ENCODE measurements around the gene ANKRD6. TPM values are rescaled to one million over a fixed set of nuclear protein-coding genes. Genes with fewer than 3 reads are reported as not detected.
A peak's percentile ranks its signal among the peaks of the same experiment; 100 is the strongest.
"Not testable (repeated sequence)": the region's sequence is repeated elsewhere in the genome, so short reads cannot be mapped to it uniquely, and the experiment has no call there.

ANKRD6 gene
- total RNA-seq, 4 donors from 2014 or later = 0.57 to 11.6 (median 3.0) TPM

DNA sequence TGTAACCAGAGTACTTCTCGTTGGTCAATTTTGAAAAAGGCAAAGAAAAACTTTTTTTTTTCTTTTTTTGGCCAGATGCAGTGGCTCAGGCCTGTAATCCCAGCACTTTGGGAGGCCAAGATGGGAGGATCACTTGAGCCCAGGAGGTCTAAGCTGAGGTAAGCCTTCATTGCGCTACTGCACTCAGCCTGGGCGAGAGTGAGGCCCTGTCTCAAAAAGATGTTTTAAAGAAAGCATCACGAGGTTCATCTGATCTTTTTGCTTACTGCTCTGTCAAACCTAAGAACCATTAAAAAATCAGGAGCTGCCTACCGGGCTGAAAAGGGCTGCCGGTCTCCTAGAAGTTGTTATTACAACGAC, 205.0 kb downstream of the ANKRD6 start:
- DNase-seq = no peak
- Histone ChIP-seq H3K27me3 (no peaks in the 10 kb centered on the region), H3K27ac (peak overlapping the region; percentile 83 to 94 (median 90)), H3K4me1 (peaks cover 0 to 6% (median 3%) of the 10 kb centered on the region in 4 donors), H3K4me3 (peak overlapping the region; percentile 56 to 87 (median 68)), H3K36me3 (peaks cover 0 to 9% (median 0%) of the 10 kb centered on the region in 3 donors), H3K9me3 (no peaks in the 10 kb centered on the region)
- TF ChIP-seq, protein P1, sequence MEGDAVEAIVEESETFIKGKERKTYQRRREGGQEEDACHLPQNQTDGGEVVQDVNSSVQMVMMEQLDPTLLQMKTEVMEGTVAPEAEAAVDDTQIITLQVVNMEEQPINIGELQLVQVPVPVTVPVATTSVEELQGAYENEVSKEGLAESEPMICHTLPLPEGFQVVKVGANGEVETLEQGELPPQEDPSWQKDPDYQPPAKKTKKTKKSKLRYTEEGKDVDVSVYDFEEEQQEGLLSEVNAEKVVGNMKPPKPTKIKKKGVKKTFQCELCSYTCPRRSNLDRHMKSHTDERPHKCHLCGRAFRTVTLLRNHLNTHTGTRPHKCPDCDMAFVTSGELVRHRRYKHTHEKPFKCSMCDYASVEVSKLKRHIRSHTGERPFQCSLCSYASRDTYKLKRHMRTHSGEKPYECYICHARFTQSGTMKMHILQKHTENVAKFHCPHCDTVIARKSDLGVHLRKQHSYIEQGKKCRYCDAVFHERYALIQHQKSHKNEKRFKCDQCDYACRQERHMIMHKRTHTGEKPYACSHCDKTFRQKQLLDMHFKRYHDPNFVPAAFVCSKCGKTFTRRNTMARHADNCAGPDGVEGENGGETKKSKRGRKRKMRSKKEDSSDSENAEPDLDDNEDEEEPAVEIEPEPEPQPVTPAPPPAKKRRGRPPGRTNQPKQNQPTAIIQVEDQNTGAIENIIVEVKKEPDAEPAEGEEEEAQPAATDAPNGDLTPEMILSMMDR (IDR thresholded peaks at IDR 0.05) = no peak
- no peak for TF ChIP-seq POLR2A (IDR thresholded peaks at IDR 0.05)

GRCh38 chr6:89638320-89639195, 205.6 kb downstream of the ANKRD6 start, which contains the start of gene LYRM2:
TSS of gene LYRM2 (minus strand) at chr6:89638747. CDS start at chr6:89638716, 31 bp downstream.
- peaks cover 0 to 13% (median 0%) of the 10 kb centered on the region in 3 donors for H3K36me3 ChIP-seq
- H3K4me1 ChIP-seq = peaks cover 0 to 6% (median 3%) of the 10 kb centered on the region in 4 donors
- H3K4me3 ChIP-seq = peak within 1 kb of the TSS; percentile 56 to 87 (median 68)
- no peaks in the 10 kb centered on the region for H3K9me3 ChIP-seq
- DNase-seq = peak; percentile 88 to 96 (median 96)
- TF ChIP-seq POLR2A (IDR thresholded peaks at IDR 0.05) = peak; percentile 87 to 90
- TF ChIP-seq, protein P1 (IDR thresholded peaks at IDR 0.05) = peak in 3 of 6 experiments; percentile 20 to 35 (median 29)
- peak within 1 kb of the TSS; percentile 83 to 94 (median 90) for H3K27ac ChIP-seq
- H3K27me3 ChIP-seq = no peaks in the 10 kb centered on the region

- TF ChIP-seq, protein P1 (IDR thresholded peaks at IDR 0.05) = no peak
- TF ChIP-seq POLR2A (IDR thresholded peaks at IDR 0.05) = no peak
- Histone ChIP-seq H3K4me3 (no peak overlapping the region), H3K4me1 (peaks cover 0 to 6% (median 3%) of the 10 kb centered on the region in 4 donors), H3K36me3 (peaks cover 0 to 24% (median 0%) of the 10 kb centered on the region in 3 donors), H3K27ac (no peak overlapping the region), H3K27me3 (no peaks in the 10 kb centered on the region), H3K9me3 (no peaks in the 10 kb centered on the region)
- no peak for DNase-seq
Observed at GRCh38 chr6:89640804-89641203, 207.9 kb downstream of the ANKRD6 start.

GRCh38 chr6:89641581-89641980, 208.6 kb downstream of the ANKRD6 start:
- H3K4me3 ChIP-seq, H3K27ac ChIP-seq, H3K27me3 ChIP-seq: not testable (repeated sequence)

DNA sequence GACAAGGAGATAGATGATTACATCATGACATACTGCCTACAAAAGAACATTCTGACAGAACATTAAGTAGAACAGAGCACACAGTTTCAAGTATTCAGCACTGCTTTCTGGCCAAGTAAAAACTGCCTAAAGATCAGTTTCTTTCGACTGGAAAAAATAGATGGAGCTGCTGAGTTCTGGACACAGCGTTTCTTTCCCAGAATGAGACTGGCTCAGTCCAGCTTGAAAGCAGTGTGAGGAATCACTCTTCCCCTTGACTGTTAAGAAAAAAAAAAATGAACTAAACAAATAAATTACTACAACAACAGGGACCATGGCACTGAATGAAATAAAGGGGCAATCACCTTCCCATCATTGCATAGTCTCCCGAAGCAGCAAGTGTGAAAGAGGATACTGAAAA, 210.0 kb downstream of the ANKRD6 start:
- TF ChIP-seq, protein P1 (IDR thresholded peaks at IDR 0.05) = no peak
- TF ChIP-seq POLR2A (IDR thresholded peaks at IDR 0.05) = no peak
- no peak overlapping the region for H3K27ac ChIP-seq

More at GRCh38 chr6:89641581-89641980, 208.6 kb downstream of the ANKRD6 start:
- H3K36me3 ChIP-seq = peaks cover 0 to 30% (median 0%) of the 10 kb centered on the region in 3 donors
- not testable (repeated sequence) for H3K9me3 ChIP-seq, DNase-seq, H3K4me1 ChIP-seq

DNA sequence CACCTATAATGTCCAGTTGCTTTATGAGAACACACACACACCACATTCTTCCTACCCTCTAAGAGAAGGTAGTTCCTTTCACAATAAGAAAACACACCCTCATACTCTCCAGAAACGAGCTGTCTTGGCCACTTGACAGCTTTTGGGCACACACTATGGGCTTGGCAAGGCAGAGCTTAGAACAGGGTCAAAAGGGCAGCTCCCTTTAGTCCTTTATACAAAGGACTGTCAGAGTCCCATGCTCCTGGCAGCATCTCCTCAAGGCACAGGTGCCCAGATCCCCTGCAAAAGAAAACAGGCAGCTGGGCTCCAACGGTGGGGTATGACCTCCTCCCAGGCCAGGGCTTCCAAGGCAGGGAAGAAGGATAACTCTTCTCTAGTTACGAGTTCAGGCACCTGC, 210.5 kb downstream of the ANKRD6 start:
- no peak for DNase-seq
- Histone ChIP-seq H3K9me3 (no peaks in the 10 kb centered on the region), H3K27me3 (no peaks in the 10 kb centered on the region), H3K4me3 (no peak overlapping the region), H3K36me3 (peaks cover 0 to 48% (median 0%) of the 10 kb centered on the region in 3 donors), H3K27ac (no peak overlapping the region), H3K4me1 (no peaks in the 10 kb centered on the region)
- no peak for TF ChIP-seq POLR2A (IDR thresholded peaks at IDR 0.05)
- TF ChIP-seq, protein P1 (IDR thresholded peaks at IDR 0.05) = no peak

More for the DNA sequence above, 210.0 kb downstream of the ANKRD6 start:
- Histone ChIP-seq H3K4me3 (no peak overlapping the region), H3K4me1 (peaks cover 0 to under 1% (median 0%) of the 10 kb centered on the region in 4 donors), H3K27me3 (no peaks in the 10 kb centered on the region), H3K9me3 (no peaks in the 10 kb centered on the region), H3K36me3 (peaks cover 0 to 44% (median 0%) of the 10 kb centered on the region in 3 donors)
- no peak for DNase-seq
